Measurements from ENCODE around the gene EPS8L1. TPM values are rescaled to one million over a fixed set of nuclear protein-coding genes. Genes with fewer than 3 reads are reported as not detected.
A peak's percentile ranks its signal among the peaks of the same experiment; 100 is the strongest.

Gene EPS8L1
- total and polyA plus RNA-seq, 8 donors = 5.3 to 37.5 (median 14.3) TPM

DNA sequence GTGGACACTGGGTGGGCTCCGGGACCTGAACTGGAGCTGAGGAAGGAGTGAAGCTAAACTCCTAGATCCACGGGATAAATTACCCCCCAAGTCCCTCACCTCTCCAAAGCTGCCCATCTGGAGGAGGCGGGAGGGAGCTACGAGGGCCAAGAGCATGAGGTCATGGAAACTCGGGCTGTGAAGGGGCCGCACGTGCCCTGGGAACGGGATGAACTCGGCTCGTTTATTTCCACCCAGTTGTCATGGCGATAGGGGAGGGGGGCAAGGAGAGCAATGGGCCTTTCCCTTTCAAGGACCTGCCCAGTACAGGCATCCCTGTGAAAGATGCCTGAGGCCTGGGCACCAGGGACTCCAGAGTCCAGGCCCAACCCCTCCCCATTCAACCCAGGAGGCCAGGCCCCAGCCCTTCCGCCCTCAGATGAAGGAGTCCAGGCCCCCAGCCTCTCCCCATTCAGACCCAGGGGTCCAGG, 37.9 kb downstream of the EPS8L1 start:
- no peaks in the 10 kb centered on the region for H3K9me3 ChIP-seq
- no peaks in the 10 kb centered on the region for H3K27me3 ChIP-seq
- peaks cover 0 to 41% of the 10 kb centered on the region in 2 donors for H3K36me3 ChIP-seq
- H3K27ac ChIP-seq = peak overlapping the region; percentile 59 to 81
- no peak overlapping the region for H3K4me3 ChIP-seq
- peaks cover 19 to 47% of the 10 kb centered on the region in 2 donors for H3K4me1 ChIP-seq
- DNase-seq (peak in 3 of 4 donors; percentile 67 to 91 (median 82)), ATAC-seq (peak; percentile 47)
- TF ChIP-seq CTCF (IDR thresholded peaks at IDR 0.05) = no peak
- intact Hi-C loops (cut with DNase I) = no loop called here

- H3K36me3 ChIP-seq = peaks cover 0 to 30% of the 10 kb centered on the region in 2 donors
- H3K27ac ChIP-seq = peak overlapping the region in 1 of 2 donors; percentile 4
- no peaks in the 10 kb centered on the region for H3K9me3 ChIP-seq
- no peaks in the 10 kb centered on the region for H3K27me3 ChIP-seq
- H3K4me3 ChIP-seq = no peak overlapping the region
- intact Hi-C loops (cut with DNase I) = no loop called here
- DNase-seq (no peak), ATAC-seq (no peak)
- no peak for TF ChIP-seq CTCF (IDR thresholded peaks at IDR 0.05)
- peaks cover 21 to 52% of the 10 kb centered on the region in 2 donors for H3K4me1 ChIP-seq
Measured at GRCh38 chr19:55114566-55115145, 39.0 kb downstream of the EPS8L1 start.

- Histone ChIP-seq H3K36me3 (peaks cover 0 to 21% of the 10 kb centered on the region in 2 donors), H3K27ac (peak overlapping the region; percentile 75 to 86), H3K4me1 (peaks cover 21 to 52% of the 10 kb centered on the region in 2 donors), H3K9me3 (no peaks in the 10 kb centered on the region), H3K27me3 (no peaks in the 10 kb centered on the region), H3K4me3 (peak overlapping the region; percentile 61 to 91)
- no peak for TF ChIP-seq CTCF (IDR thresholded peaks at IDR 0.05)
- intact Hi-C loops (cut with DNase I) = no loop called here
- ATAC-seq (no peak), DNase-seq (peak in 1 of 4 donors; percentile 10)
Measured at GRCh38 chr19:55115446-55116065, 39.9 kb downstream of the EPS8L1 start.

- peak; percentile 28 to 90 (median 60) for DNase-seq
- H3K4me1 ChIP-seq = peaks cover 21 to 52% of the 10 kb centered on the region in 2 donors
Measured at GRCh38 chr19:55116232-55116858, 40.7 kb downstream of the EPS8L1 start.

More at GRCh38 chr19:55116232-55116858, 40.7 kb downstream of the EPS8L1 start:
- Histone ChIP-seq H3K27ac (peak overlapping the region; percentile 75 to 86), H3K4me3 (peak overlapping the region; percentile 61 to 91), H3K9me3 (no peaks in the 10 kb centered on the region), H3K27me3 (no peaks in the 10 kb centered on the region), H3K36me3 (peaks cover 0 to 17% of the 10 kb centered on the region in 2 donors)
- ATAC-seq = peak; percentile 13
- TF ChIP-seq CTCF (IDR thresholded peaks at IDR 0.05) = no peak
- intact Hi-C loops (cut with DNase I) = no loop called here
